Measurements from ENCODE around the gene HSD17B1.

The HSD17B1 gene

DNA sequence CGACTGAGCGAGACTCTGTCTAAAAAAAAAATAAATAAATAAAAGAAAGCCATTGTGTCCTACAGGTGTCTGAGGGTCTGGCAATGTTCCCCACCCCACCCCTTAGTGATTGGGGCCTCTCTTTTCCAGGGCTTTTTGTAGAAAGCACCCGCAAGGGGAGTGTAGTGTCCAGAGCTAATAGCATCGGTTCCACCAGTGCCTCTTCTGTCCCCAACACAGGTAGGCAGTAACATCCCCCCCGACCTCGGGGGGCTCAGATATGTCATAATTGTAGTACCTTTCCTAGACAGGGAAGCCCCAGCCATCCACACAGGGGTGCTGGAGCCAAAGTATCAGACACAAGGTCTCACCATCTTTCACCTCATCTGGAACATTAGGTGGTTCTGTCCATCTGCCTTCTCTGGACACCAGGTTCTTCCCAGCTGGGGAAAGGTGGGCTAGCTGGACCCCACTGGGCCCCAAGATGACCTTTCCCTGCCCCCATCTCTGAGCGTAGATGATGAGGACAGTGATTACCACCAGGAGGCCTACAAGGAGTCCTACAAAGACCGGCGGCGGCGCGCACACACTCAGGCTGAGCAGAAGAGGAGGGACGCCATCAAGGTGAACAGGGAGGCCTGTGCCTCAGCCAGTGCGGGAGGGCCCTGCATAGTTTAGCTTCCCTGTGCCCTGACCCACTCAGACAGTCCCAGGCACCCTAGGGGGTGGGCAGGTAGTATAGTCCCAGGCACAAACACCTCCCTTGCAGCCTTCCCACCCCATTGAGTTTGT is 15.8 kb downstream of the HSD17B1 start:
- Histone ChIP-seq H3K36me3 (replicated peaks; ENCODE audit: low read depth, low read length) (peaks cover 57% of the 10 kb centered on the region), H3K27me3 (ENCODE audit: low read depth, low read length) (no peaks in the 10 kb centered on the region), H4K20me1 (ENCODE audit: insufficient read depth, low read length) (0 out of 2 replicates have a peak, but pooled peaks cover 2% of the 10 kb centered on the region), H3K4me2 (ENCODE audit: low read length) (no peak overlapping the region), H3K9ac (ENCODE audit: low read length) (no peak overlapping the region), H3K27ac (ENCODE audit: low read length) (no peak overlapping the region), H2AFZ (ENCODE audit: low read depth, low read length) (no peak overlapping the region), H3K79me2 (ENCODE audit: low read length) (peaks cover 23% of the 10 kb centered on the region), H3K4me3 (ENCODE audit: low read length) (no peak overlapping the region), H3K4me1 (ENCODE audit: low read length) (peaks cover 22% of the 10 kb centered on the region), H3K9me3 (ENCODE audit: insufficient read depth, low read length) (no peaks in the 10 kb centered on the region)
- TF ChIP-seq EZH2phosphoT487 (IDR thresholded peaks at IDR 0.05; ENCODE audit: low read depth) = no peak
- TF ChIP-seq, protein P1, sequence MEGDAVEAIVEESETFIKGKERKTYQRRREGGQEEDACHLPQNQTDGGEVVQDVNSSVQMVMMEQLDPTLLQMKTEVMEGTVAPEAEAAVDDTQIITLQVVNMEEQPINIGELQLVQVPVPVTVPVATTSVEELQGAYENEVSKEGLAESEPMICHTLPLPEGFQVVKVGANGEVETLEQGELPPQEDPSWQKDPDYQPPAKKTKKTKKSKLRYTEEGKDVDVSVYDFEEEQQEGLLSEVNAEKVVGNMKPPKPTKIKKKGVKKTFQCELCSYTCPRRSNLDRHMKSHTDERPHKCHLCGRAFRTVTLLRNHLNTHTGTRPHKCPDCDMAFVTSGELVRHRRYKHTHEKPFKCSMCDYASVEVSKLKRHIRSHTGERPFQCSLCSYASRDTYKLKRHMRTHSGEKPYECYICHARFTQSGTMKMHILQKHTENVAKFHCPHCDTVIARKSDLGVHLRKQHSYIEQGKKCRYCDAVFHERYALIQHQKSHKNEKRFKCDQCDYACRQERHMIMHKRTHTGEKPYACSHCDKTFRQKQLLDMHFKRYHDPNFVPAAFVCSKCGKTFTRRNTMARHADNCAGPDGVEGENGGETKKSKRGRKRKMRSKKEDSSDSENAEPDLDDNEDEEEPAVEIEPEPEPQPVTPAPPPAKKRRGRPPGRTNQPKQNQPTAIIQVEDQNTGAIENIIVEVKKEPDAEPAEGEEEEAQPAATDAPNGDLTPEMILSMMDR (IDR thresholded peaks at IDR 0.05; ENCODE audit: low read depth, low read length) = no peak

DNA sequence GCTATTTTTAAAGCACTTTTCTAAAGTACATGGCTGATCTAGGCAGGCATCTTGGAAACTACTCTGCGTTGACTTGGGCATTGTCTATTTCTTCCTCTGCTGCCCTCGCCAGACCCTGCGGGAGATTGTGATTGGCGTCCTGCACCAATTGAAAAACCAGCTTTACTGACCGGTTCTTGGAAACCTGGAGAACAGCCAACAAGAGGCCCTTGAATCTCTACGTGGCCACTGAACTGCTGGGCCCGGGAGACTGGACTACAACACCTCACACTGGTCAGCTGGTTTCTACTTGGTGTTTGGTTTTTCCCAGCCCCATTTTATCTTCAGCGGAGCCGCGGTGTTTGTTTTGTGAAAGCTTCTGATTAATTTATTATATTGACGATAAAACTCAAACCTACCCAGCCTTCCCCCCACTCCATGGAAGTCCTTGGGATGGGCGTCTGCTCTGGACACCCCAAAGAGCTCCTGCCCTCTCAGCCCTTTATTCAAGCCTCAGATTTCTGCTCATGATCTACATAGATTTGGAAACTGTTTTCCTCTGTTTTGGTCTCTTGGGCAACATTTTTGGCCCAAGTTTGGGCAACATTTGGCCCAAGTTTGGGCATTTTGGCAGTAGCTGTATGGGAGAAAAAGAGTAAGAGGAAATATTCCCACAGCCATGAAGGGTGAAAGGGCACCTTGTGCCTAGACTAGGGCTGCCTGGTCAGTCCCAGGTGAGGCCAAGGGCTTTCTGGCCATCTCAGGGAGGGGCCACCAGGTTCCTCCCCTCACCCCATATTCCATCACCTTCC is 18.9 kb downstream of the HSD17B1 start:
- Histone ChIP-seq H3K27me3 (ENCODE audit: low read depth, low read length) (no peaks in the 10 kb centered on the region), H3K4me2 (ENCODE audit: low read length) (no peak overlapping the region), H3K4me1 (ENCODE audit: low read length) (peaks cover 20% of the 10 kb centered on the region; the same call in 1 of the 2 replicates), H2AFZ (ENCODE audit: low read depth, low read length) (no peak overlapping the region), H3K9ac (ENCODE audit: low read length) (no peak overlapping the region), H3K79me2 (ENCODE audit: low read length) (peaks cover 29% of the 10 kb centered on the region), H3K36me3 (replicated peaks; ENCODE audit: low read depth, low read length) (peaks cover 62% of the 10 kb centered on the region), H4K20me1 (ENCODE audit: insufficient read depth, low read length) (0 out of 2 replicates have a peak, but pooled peaks cover 2% of the 10 kb centered on the region), H3K4me3 (ENCODE audit: low read length) (no peak overlapping the region), H3K27ac (ENCODE audit: low read length) (no peak overlapping the region), H3K9me3 (ENCODE audit: insufficient read depth, low read length) (no peaks in the 10 kb centered on the region)
- no peak for TF ChIP-seq EZH2phosphoT487 (IDR thresholded peaks at IDR 0.05; ENCODE audit: low read depth)
- TF ChIP-seq, protein P1 (IDR thresholded peaks at IDR 0.05; ENCODE audit: low read depth, low read length) = no peak

DNA sequence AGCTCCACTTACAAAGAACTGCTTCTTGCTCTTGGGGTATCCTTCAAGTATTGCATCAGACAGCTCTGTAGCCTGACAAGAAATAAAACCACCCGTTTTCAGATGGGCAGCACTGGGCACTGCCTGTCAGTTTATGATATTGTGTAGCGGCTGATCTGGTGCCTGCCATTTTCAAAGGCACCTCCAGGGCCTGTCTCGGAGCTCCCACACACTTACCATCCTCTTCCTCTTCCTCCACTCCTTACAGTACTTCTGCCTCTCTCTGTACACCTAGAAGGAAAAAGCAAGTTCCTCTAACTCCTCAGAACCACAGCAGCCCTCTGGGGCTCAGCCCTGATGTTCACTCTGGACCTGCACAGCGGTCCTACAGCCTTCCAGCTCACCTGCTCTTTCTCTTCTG is 20.4 kb downstream of the HSD17B1 start:
- no peak overlapping the region for H3K9ac ChIP-seq (ENCODE audit: low read length)
- no peaks in the 10 kb centered on the region for H3K9me3 ChIP-seq (ENCODE audit: insufficient read depth, low read length)
- no peak for TF ChIP-seq EZH2phosphoT487 (IDR thresholded peaks at IDR 0.05; ENCODE audit: low read depth)
- TF ChIP-seq, protein P1 (IDR thresholded peaks at IDR 0.05; ENCODE audit: low read depth, low read length) = no peak
- peaks cover 19% of the 10 kb centered on the region; the same call in 1 of the 2 replicates for H3K4me1 ChIP-seq (ENCODE audit: low read length)
- no peak overlapping the region for H3K27ac ChIP-seq (ENCODE audit: low read length)
- no peak overlapping the region for H2AFZ ChIP-seq (ENCODE audit: low read depth, low read length)
- H4K20me1 ChIP-seq (ENCODE audit: insufficient read depth, low read length) = 0 out of 2 replicates have a peak, but pooled peaks cover 2% of the 10 kb centered on the region
- H3K27me3 ChIP-seq (ENCODE audit: low read depth, low read length) = no peaks in the 10 kb centered on the region
- H3K4me2 ChIP-seq (ENCODE audit: low read length) = no peak overlapping the region
- peaks cover 66% of the 10 kb centered on the region for H3K36me3 ChIP-seq (replicated peaks; ENCODE audit: low read depth, low read length)
- peaks cover 31% of the 10 kb centered on the region for H3K79me2 ChIP-seq (ENCODE audit: low read length)
- no peak overlapping the region for H3K4me3 ChIP-seq (ENCODE audit: low read length)

DNA sequence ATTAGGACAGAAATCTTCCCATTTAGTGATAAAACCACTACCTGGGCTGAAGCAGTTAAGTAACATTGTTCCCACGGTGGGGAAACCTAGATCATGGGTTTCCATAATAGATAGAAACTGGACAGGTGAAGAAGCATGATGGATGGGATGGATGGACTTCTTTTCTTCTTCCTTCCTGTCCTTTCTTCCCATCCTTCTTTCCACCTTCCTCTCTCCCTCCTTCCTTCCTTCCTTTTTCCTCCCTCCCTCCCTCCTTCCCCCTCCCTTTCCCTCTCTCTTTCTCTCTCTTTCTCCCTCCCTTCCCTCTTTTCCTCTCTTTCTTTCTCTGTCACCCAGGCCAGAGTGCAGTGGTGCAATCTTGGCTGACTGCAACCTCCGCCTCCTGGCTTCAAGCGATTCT is 21.7 kb downstream of the HSD17B1 start:
- H2AFZ ChIP-seq (ENCODE audit: low read depth, low read length) = no peak overlapping the region
- H3K9me3 ChIP-seq (ENCODE audit: insufficient read depth, low read length) = no peaks in the 10 kb centered on the region
- peaks cover 28% of the 10 kb centered on the region for H3K4me1 ChIP-seq (ENCODE audit: low read length)
- no peak for TF ChIP-seq EZH2phosphoT487 (IDR thresholded peaks at IDR 0.05; ENCODE audit: low read depth)
- TF ChIP-seq, protein P1 (IDR thresholded peaks at IDR 0.05; ENCODE audit: low read depth, low read length) = no peak
- H3K4me3 ChIP-seq (ENCODE audit: low read length) = no peak overlapping the region
- no peak overlapping the region for H3K9ac ChIP-seq (ENCODE audit: low read length)
- 0 out of 2 replicates have a peak, but pooled peaks cover 2% of the 10 kb centered on the region for H4K20me1 ChIP-seq (ENCODE audit: insufficient read depth, low read length)
- no peak overlapping the region for H3K4me2 ChIP-seq (ENCODE audit: low read length)
- peaks cover 36% of the 10 kb centered on the region for H3K79me2 ChIP-seq (ENCODE audit: low read length)
- peaks cover 57% of the 10 kb centered on the region for H3K36me3 ChIP-seq (replicated peaks; ENCODE audit: low read depth, low read length)
- H3K27me3 ChIP-seq (ENCODE audit: low read depth, low read length) = no peaks in the 10 kb centered on the region
- H3K27ac ChIP-seq (ENCODE audit: low read length) = no peak overlapping the region
